G401.6 (cell line): Measurements from ENCODE around the gene LSAMP.
"Not testable (repeated sequence)": the region's sequence is repeated elsewhere in the genome, so short reads cannot be mapped to it uniquely, and the experiment has no call there.

Experiments used
- FAIRE-seq: peaks from 2 replicates; lab custom pipeline; 2012; peaks lifted over from hg19 to GRCh38; lab: Jason Lieb, UNC

Gene LSAMP

GRCh38 chr3:115791271-115792153, 653.8 kb downstream of the LSAMP start:
- FAIRE-seq = not testable (repeated sequence)

GRCh38 chr3:115790759-115791158, 654.5 kb downstream of the LSAMP start:
- FAIRE-seq = no peak

GRCh38 chr3:115789481-115789880, 655.8 kb downstream of the LSAMP start:
- FAIRE-seq = no peak

- FAIRE-seq = no peak
Observed at GRCh38 chr3:115788921-115789470, 656.3 kb downstream of the LSAMP start.

GRCh38 chr3:115787818-115788217, 657.5 kb downstream of the LSAMP start:
- no peak for FAIRE-seq

- FAIRE-seq = no peak
Observed at GRCh38 chr3:115785782-115786181, 659.5 kb downstream of the LSAMP start.

GRCh38 chr3:115784739-115785536, 660.3 kb downstream of the LSAMP start:
- no peak for FAIRE-seq

DNA sequence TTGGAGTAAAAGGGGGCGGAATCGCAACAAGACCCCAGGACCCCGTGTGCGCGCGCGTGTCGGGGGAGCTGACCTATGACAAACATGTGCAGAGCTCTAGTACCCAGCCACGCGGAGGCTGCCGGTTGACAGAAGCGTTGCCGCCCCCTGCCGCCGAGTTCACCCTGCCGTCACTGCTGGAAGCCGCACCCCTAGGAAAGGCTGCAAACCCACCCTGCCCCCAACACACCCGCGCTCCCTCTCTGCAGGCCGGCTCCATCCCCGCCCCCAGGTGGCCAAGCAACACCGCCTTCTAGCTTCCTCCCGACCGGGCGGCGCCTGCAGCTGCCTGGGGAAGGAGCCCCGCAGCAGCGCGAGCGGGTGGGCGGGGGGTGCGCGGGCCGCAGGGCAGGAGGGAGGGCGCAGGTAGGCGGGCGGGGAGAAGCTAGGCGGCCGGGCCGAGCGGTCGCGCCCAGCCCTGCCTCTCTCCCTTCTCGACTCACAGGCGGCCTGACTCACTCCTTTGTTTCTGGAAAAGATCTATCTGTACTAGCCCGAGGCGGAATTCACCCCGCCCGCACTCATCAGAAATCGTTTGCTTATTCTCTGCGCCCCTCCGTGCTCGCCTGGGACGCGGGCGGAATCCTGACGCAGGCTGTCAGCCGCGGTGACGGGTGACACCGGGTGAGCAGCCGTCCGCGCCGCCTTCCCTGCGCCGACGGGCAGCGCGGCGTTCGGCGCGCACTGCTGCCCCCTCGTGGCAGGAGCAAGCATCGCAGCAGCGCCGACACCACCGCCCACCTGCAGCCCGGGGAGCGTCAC, 661.1 kb downstream of the LSAMP start:
- FAIRE-seq = no peak

DNA sequence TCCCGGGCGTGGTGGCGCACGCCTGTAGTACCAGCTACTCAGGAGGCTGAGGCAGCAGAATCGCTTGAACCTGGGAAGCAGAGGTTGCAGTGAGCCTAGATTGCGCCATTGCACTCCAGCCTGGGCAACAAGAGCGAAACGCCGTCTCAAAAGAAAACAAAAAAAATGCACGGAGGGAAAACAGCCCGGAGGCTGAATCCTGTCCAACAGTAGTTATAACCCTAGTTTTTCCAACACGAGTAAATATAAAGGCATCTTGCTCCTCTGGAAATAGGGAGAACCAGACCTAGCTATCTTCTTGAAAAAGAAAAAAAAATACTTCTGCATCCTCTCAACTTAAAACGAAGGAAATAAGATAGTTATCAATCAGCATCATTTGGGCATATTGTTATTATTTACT, 661.9 kb downstream of the LSAMP start:
- not testable (repeated sequence) for FAIRE-seq

- no peak for FAIRE-seq
Observed at GRCh38 chr3:115779011-115779410, 666.3 kb downstream of the LSAMP start.

DNA sequence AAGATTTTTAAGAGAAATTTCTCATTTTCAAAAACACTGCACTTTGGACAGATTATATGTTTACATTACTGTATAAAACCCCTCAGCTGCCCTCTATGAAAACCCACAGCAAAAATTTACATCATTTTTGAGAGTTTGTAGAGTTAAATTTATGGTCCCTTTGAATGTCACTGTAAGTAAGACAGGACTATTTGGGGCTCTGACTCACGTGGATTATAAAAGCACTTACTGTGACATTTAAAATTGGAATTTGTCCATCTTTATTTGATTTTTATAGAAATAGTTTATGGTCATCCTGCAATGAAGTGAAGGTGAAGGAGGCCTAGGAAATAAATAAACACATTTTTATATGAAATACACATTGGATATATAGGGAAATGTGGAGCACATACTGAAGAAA, 672.3 kb downstream of the LSAMP start:
- FAIRE-seq = no peak

DNA sequence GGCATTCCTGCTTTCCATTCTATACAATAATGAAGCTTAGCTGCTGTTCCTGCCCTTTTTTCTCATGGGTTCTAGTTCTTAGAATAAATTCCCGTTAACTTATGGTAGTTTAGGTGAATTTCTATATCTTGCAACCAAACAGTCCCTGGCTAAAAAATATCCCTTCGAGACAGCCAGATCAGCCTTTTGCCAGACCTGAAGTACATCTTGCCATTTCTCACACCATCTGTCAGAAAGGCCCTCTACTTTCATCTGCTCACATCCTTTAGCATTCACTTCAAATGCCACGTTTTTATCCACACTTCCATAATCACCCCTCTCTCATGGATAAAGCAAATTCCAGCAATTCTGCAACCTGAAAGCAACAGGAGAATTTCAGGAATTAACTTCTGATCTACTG, 676.6 kb downstream of the LSAMP start:
- no peak for FAIRE-seq

DNA sequence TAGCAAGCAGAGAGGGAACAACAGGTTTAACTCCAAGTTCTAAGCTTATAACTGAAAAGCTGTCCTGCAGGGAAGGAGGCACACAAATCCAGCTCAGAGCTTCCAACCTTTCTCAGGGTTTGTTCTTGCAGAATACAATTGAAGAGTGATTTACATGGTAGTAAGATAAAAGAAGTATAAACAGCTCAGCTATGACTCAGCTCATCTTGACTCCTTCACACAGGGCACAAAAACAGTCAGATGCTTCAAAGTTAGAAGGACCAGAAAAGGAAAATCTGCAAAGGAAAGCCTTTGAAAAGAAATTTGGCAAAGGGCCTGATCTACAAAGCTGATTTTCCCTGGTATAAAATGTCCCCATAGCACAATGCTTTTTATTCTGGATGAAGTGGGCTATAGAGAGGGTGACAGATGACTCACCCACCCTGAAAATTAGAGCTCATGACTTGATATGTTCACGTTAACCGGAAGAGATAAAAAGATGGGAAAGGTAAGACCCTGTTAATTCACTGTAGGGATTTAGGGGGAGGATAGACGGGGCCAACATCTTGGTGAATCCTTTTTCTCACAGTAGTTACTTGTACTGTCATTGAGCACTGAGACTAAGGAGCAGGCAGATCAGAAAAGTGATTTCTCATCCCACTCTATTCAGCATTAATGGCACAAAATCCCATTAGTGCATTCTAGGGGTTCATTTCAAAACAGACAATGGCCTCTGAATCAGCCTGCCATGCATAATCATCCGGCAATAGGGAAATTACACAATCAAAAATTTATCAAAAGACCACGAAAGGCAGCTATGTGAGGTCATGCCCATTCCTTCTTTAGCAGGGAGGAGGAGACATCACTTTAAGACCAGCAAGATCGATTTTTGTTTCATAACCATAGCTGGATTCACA, 678.5 kb downstream of the LSAMP start:
- no peak for FAIRE-seq

- no peak for FAIRE-seq
Observed at GRCh38 chr3:115761927-115762305, 683.4 kb downstream of the LSAMP start.

- no peak for FAIRE-seq
Observed at GRCh38 chr3:115760716-115761115, 684.6 kb downstream of the LSAMP start.

DNA sequence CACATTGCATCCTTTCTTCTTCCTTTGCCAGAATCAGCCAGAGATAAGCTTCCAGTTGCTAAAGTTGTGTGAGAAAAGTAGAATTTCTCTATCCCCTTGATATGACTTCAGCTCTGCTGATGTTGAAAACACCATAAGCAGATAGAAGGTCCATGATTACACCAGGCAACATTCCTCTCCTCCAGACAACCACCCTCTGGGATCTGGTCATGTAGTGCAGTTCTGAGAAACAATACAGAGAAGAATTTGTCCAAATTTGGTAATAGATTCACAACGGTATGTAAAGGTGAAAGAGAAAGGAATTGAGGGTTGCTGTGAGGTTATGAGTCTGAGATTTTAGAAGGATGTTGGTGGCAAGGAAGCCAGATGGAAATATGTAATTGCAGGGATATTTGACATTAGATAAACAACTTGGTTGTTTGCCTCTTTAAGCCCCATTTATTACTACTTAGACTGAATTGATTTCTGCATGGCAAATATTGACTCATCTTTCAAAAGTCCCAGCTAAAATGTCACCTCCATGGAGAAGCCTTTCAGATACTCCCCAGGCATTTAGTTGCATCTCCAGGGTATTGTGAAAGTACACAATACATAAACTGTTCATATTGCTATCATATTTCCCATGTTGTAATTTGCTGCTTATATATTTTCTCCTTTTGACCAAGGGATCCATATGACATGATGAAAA, 687.1 kb downstream of the LSAMP start:
- FAIRE-seq = no peak

GRCh38 chr3:115752978-115753377, 692.3 kb downstream of the LSAMP start:
- FAIRE-seq = not testable (repeated sequence)
